Endothelial cell of umbilical vein (primary cell): ENCODE results near the gene CUL5.

ENCODE experiments used
- EZH2 ChIP-seq: IDR thresholded peaks from 2 replicates; pipeline ENCODE4 v1.6.1; 2012; ENCODE audit warnings: borderline replicate concordance, low read depth, mild to moderate bottlenecking, moderate library complexity, low read length, inconsistent platforms; ENCODE audit not compliant: severe bottlenecking
- GATA2 ChIP-seq: IDR thresholded peaks from 2 replicates; pipeline ENCODE4 v1.7.0; 2011; ENCODE audit warnings: low read depth, mild to moderate bottlenecking, moderate library complexity, mixed read lengths, low read length; ENCODE audit not compliant: insufficient read length, insufficient read depth
- JUN ChIP-seq: IDR thresholded peaks from 2 replicates; pipeline ENCODE4 v1.6.1; 2011; ENCODE audit warnings: borderline replicate concordance, low read depth; ENCODE audit not compliant: insufficient read length, insufficient read depth
- MYC ChIP-seq: IDR thresholded peaks from one replicate; pipeline ENCODE4 v1.6.1; 2011; ENCODE audit warnings: mild to moderate bottlenecking, low read depth, low read length
- POLR2A ChIP-seq: IDR thresholded peaks from 2 replicates; pipeline ENCODE4 v1.6.1; 2012; ENCODE audit warnings: low read depth, mild to moderate bottlenecking, control low read depth, low read length
- POLR2AphosphoS5 ChIP-seq: IDR thresholded peaks from 2 replicates; pipeline ENCODE4 v1.6.1; 2012; ENCODE audit warnings: low read depth, mild to moderate bottlenecking, control low read depth, low read length, moderate library complexity; ENCODE audit not compliant: insufficient read depth
- TF ChIP-seq, protein P1 (sequence below), 2 donors: IDR thresholded peaks; 1 replicate in 1 of 2; 2 replicates in 1 of 2; pipeline ENCODE4 v1.5.1; 2011; ENCODE audit warnings: low read length in 2 of 2, mild to moderate bottlenecking in 2 of 2, moderate library complexity in 2 of 2, control low read depth in 1 of 2, inconsistent platforms in 1 of 2, low read depth in 1 of 2; ENCODE audit not compliant: insufficient read depth in 1 of 2; ENCODE audit errors: extremely low read depth in 1 of 2
- TF ChIP-seq, protein P2 (sequence below): IDR thresholded peaks from 2 replicates; pipeline ENCODE4 v1.6.1; 2011; ENCODE audit not compliant: insufficient read depth, insufficient read length

DNA sequence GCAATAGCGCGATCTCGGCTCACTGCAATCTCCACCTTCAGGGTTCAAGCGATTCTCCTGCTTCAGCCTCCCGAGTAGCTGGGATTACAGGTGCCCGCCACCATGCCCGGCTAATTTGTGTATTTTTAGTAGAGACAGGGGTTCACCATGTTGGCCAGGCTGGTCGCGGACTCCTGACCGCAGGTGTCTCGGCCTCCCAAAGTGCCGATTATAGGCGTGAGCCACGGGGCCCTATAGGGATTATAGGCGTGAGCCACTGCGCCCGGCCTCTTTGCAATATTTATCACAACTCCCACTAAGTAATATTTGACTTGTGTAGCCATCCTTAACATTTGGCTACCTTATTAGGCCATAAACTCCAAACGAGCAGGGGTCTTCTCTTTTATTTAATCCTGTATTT lies 879 bp upstream of the CUL5 start:
- TF ChIP-seq, protein P1, sequence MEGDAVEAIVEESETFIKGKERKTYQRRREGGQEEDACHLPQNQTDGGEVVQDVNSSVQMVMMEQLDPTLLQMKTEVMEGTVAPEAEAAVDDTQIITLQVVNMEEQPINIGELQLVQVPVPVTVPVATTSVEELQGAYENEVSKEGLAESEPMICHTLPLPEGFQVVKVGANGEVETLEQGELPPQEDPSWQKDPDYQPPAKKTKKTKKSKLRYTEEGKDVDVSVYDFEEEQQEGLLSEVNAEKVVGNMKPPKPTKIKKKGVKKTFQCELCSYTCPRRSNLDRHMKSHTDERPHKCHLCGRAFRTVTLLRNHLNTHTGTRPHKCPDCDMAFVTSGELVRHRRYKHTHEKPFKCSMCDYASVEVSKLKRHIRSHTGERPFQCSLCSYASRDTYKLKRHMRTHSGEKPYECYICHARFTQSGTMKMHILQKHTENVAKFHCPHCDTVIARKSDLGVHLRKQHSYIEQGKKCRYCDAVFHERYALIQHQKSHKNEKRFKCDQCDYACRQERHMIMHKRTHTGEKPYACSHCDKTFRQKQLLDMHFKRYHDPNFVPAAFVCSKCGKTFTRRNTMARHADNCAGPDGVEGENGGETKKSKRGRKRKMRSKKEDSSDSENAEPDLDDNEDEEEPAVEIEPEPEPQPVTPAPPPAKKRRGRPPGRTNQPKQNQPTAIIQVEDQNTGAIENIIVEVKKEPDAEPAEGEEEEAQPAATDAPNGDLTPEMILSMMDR (IDR thresholded peaks at IDR 0.05; ENCODE audit: extremely low read depth in 1 of 2, insufficient read depth in 1 of 2, low read depth in 1 of 2, low read length in 2 of 2) = no peak
- no peak for TF ChIP-seq POLR2A
- no peak for TF ChIP-seq POLR2AphosphoS5
- TF ChIP-seq EZH2 = no peak
- TF ChIP-seq, protein P2, sequence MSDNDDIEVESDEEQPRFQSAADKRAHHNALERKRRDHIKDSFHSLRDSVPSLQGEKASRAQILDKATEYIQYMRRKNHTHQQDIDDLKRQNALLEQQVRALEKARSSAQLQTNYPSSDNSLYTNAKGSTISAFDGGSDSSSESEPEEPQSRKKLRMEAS = no peak
- no peak for TF ChIP-seq MYC
- TF ChIP-seq JUN = no peak
- no peak for TF ChIP-seq GATA2
